Right ventricle myocardium superior (tissue), 1 donor: ENCODE results near the gene FAM200A. TPM values are rescaled to one million over a fixed set of nuclear protein-coding genes. Genes with fewer than 3 reads are reported as not detected.
"Not testable (repeated sequence)": the region's sequence is repeated elsewhere in the genome, so short reads cannot be mapped to it uniquely, and the experiment has no call there.

ENCODE experiments used
- ATAC-seq: fragments of 200-7000 bp; cut with Tn5 transposase; one replicate; pipeline ENCODE4 v1.9.1; 2020; ENCODE audit warnings: mild to moderate bottlenecking; ENCODE audit not compliant: poor library complexity
- DNase-seq: peaks from one replicate; pipeline ENCODE4 v3.0.0-alpha.2; 2020
- intact Hi-C: fragments of 100-400 bp; cut with DNase I; formaldehyde crosslinking; loops from one replicate; pipeline ENCODE4 v1.11.2; 2022
- total RNA-seq: library from RNA; stranded (reverse); fragmentation: NEBNext Ultra II Directional; extraction: Animal tissue kit (Norgen Biotek cat#: 25700); gene quantifications from one replicate; pipeline ENCODE4 v1.2.1, GENCODE V29; 2021
- donor health status: DM: no; HTN: yes; CAD: no; lungs with severe emphysema.

Gene FAM200A
- total RNA-seq, 1 donor from 2014 or later = 6.5 TPM

- no peak for DNase-seq
- intact Hi-C loops = no loop called here
- no peak for ATAC-seq
Measured at GRCh38 chr7:99525713-99526440, 26.0 kb downstream of the FAM200A start.

DNA sequence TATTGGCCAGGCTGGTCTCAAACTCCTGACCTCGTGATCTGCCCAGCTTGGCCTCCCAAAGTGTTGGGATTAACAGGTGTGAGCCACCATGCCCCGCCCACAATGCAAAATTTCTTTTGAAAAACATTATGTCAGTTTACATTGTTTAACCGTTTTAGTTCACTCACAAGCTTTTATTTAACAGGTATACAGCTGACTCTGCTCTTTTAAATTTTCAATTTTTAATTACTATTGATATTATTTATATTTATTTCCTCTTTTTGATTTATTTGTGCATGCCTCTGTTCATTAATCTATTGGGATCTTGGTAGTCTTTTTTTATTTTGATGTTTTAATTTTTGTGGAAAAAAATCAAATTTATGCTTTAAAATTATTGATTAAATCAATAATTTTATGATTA is 30.5 kb downstream of the FAM200A start:
- DNase-seq (no peak), ATAC-seq (no peak)
- intact Hi-C loops = no loop called here

- DNase-seq (no peak), ATAC-seq (no peak)
- intact Hi-C loops = no loop called here
Measured at GRCh38 chr7:99514050-99514449, 37.9 kb downstream of the FAM200A start.

DNA sequence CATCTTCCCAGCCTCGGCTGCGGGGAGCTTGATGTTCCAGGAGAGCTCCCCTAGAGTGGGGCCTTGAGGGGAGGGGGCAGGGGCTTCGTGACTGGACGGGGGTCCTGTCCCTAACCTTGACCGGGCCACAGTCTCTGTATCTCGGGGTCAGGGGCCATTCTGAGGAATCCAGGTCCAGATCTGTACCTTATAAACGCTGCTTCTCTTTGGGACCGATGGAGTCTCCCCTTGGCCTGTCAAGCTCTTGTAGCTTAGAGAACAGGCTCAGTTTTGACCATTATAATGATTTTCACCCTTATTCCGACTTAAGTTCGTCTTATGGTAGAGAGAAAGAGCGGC is 46.6 kb downstream of the FAM200A start:
- intact Hi-C loops = loop anchor here (10.0 kb wide), 1 partner anchor 50 kb away; the partner anchor contains the start of genes FAM200A and ZNF655
- ATAC-seq (no peak), DNase-seq (no peak)

GRCh38 chr7:99504603-99505323 is 47.2 kb downstream of the FAM200A start, which contains the start of gene ZKSCAN5:
Gene ZKSCAN5 (plus strand): TSS chr7:99504662. CDS start chr7:99506045, 1,383 bp downstream.
- DNase-seq = peak; percentile 99
- peak; percentile 96 for ATAC-seq
- intact Hi-C loops = loop anchor here (10.0 kb wide), 1 partner anchor 50 kb away; the partner anchor contains the start of genes FAM200A and ZNF655

DNA sequence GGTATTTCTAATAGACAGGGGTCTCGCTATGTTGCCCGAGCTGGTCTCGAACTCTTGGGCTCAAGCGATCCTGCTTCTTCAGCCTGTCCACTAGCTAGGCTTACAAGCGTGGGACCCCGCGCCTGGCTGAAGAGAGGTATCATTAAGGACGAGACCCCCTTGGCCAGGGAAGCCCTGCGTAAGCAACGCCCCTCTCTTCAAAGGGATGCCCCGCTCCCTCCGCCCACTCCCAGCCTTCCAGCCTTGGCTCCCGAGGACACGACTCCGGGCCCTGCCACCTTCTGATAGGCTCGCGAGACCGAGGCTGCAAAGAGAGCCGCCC is 47.7 kb downstream of the FAM200A start:
- intact Hi-C loops = loop anchor here (10.0 kb wide), 1 partner anchor 51 kb away; the partner anchor contains the start of genes FAM200A and ZNF655
- DNase-seq = no peak
- ATAC-seq = no peak

GRCh38 chr7:99501236-99501635 is 50.7 kb downstream of the FAM200A start:
- DNase-seq, ATAC-seq: not testable (repeated sequence)
- intact Hi-C loops = loop anchor here (10.0 kb wide), 1 partner anchor 54 kb away; the partner anchor contains the start of genes FAM200A and ZNF655

DNA sequence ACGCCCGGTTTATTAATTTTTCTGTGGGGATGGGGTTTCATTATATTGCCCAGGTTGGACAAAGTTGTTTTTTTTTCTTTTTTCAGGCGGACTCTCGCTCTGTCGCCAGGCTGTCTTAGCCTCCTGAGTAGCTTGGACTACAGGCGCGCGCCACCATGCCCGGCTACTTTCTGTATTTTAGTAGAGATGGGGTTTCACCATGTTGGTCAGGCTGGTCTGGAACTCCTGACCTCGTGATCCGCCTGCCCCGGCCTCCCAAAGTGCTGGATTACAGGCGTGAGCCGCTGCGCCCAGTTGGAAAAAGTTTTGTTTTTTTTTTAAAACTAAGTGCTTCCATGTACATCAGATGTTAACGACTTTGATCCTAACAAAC is 51.3 kb downstream of the FAM200A start:
- intact Hi-C loops = loop anchor here (10.0 kb wide), 1 partner anchor 54 kb away; the partner anchor contains the start of genes FAM200A and ZNF655
- DNase-seq (no peak), ATAC-seq (no peak)

DNA sequence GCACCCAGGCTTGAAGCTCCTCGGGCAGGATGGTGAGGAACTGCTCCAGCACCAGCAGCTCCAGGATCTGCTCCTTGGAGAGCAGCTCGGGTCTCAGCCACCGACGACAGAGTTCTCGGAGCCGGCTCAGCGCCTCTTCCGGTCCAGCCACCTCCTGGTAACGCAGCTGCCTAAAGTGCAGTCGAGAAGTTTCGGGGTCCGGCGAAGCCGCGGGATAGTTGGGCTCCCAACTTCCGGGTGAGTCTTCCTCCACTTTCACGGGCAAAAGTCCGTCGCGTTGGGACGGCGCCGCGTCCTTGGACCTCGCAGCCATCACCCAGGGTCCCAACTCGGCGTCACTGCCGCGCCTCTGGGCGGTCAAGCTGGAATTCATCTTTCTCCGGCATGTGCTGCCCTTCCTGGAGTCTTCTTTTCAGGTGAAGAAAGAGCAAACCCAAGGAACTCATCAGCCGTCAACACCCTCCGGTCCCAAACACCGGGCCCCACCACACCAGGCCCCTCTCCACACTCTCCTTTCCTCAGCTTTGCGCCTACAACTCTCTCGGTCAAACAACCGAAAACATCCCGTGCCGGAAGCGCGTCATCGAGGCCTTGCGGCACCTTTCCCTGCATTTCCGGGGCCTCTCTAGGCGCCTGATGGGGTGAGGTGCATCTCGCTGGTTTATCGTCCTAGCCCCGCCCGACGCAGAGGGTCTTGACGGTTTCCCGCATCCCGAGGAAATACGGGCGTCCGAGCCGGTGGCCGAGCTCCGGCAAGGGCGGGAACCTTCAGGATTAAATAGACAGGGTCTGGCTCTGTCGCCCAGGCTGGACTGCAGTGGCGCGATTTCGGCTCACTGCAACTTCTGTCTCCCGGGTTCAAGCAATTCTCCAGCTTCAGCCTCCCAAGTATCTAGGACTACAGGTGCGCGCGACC is 51.9 kb downstream of the FAM200A start, which contains the start of gene ZNF394:
Gene ZNF394 (minus strand): TSS at position 561 of the 916 bp plus-strand sequence. CDS start 188 bp downstream, at position 373.
- intact Hi-C loops = loop anchor here (10.0 kb wide), 1 partner anchor 55 kb away; the partner anchor contains the start of genes FAM200A and ZNF655
- DNase-seq = peak; percentile 95

DNA sequence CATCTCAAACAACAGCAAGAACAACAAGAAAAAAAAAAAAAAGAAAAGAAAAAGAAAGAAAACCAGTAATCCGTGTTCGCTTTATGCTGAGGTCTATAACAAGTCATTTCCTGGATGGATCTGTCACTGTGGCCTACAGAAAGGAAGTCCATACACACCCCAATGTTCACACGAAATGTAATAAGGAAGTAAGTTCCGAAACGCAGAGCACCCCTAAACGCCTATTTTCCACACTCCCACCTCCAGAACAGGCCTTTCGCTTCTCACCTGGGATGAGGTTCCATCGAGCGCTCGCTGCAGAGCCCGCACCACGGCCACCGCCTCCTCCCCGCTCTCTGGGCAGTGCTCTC is 52.6 kb downstream of the FAM200A start:
- intact Hi-C loops = no loop called here
- DNase-seq (no peak), ATAC-seq (no peak)

More for the DNA sequence above, 51.9 kb downstream of the FAM200A start, which contains the start of gene ZNF394:
- ATAC-seq = peak; percentile 72

- ATAC-seq (no peak), DNase-seq (no peak)
- intact Hi-C loops = no loop called here
Measured at GRCh38 chr7:99498546-99498944, 53.4 kb downstream of the FAM200A start.

- DNase-seq = no peak
- intact Hi-C loops = no loop called here
- no peak for ATAC-seq
Measured at GRCh38 chr7:99497766-99498545, 54.0 kb downstream of the FAM200A start.

Other genes with a start within 250 kb of the FAM200A start
- gene ARPC1A, start 226.2 kb downstream of the FAM200A start, total RNA-seq = 133 TPM
- gene ARPC1B, start 177.4 kb downstream of the FAM200A start, total RNA-seq = 40.6 TPM
- 97.7 TPM for gene PDAP1, start 143.5 kb downstream of the FAM200A start, total RNA-seq
- 31.5 TPM for gene BUD31, start 143.1 kb downstream of the FAM200A start, total RNA-seq
- 3.0 TPM for gene PTCD1, start 113.3 kb downstream of the FAM200A start, total RNA-seq
- gene CPSF4, start 113.2 kb downstream of the FAM200A start, total RNA-seq = 19.9 TPM
- 900 TPM for gene ATP5MF, start 85.9 kb downstream of the FAM200A start, total RNA-seq
- 3.4 TPM for gene ZNF789, start 79.2 kb downstream of the FAM200A start, total RNA-seq
- gene ZNF394, start 51.8 kb downstream of the FAM200A start, total RNA-seq = 15.8 TPM
- gene ZKSCAN5, start 47.5 kb downstream of the FAM200A start, total RNA-seq = 6.1 TPM
- 24.0 TPM for gene ZNF655, start 6.5 kb upstream of the FAM200A start, total RNA-seq
- not detected for gene TMEM225B, start 46.2 kb upstream of the FAM200A start, total RNA-seq
- gene ZSCAN25, start 64.8 kb upstream of the FAM200A start, total RNA-seq = 6.9 TPM
- gene CYP3A5, start 127.9 kb upstream of the FAM200A start, total RNA-seq = not detected
- not detected for gene CYP3A7, start 183.1 kb upstream of the FAM200A start, total RNA-seq
- gene CYP3A4, start 232.1 kb upstream of the FAM200A start, total RNA-seq = 0.70 TPM